Tongue (tissue), 2 donors: Measurements from ENCODE around the gene HDAC9. TPM values are rescaled to one million over a fixed set of nuclear protein-coding genes. Genes with fewer than 3 reads are reported as not detected.

Experiments
- DNase-seq: peaks from one replicate; pipeline ENCODE4 v3.0.0-alpha.2; 2015
- total RNA-seq: library from RNA; depleted of rRNA; stranded (reverse); fragments of >200 nt; gene quantifications from one replicate; pipeline ENCODE4 v1.2.3, GENCODE V29; 2014

Gene HDAC9
- total RNA-seq, 1 donor from 2014 or later, result 56.2 TPM

DNA sequence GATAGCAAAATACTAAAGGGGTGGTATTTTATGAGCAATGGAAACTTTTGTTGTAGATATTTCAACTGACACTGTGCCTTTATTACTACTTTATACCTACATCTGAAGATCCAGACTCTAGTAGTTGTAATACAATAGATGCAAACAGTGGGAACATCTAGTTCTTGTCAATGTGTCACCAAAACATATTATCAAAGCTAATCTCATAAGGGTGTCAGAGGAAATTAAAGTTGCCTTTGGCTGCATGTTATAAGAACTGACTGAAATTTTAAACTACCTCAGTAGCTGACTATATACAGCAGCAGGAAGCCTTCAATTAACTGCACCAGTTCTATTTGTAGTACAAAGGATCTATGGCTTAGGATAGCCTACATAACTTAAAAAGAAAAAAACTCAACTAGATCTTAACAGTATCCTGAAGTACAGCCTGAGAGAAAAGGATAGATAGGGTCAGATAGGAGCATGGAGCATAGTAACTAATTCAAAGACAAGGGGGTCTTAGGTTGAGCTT lies 30.9 kb downstream of the HDAC9 start:
- no peak for DNase-seq

DNA sequence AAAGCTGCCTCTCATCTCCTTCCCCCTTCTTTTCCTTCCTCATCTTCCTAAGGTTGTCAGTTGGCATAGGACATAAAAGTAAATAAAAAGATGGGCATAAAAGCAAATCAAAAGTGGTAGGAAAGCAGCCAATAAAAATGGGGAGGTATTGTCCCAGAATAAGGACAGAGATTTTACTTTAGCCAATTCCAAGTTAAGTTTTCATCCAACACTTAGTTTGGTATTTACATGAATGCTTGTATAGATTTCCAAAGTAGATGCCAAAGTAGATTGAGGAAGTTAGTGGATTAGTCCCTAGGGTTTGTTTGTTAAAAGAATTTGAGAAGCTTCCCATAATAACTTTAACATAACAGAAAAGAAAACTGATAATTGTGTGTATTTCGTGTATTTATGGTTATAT lies 33.7 kb downstream of the HDAC9 start:
- no peak for DNase-seq

DNA sequence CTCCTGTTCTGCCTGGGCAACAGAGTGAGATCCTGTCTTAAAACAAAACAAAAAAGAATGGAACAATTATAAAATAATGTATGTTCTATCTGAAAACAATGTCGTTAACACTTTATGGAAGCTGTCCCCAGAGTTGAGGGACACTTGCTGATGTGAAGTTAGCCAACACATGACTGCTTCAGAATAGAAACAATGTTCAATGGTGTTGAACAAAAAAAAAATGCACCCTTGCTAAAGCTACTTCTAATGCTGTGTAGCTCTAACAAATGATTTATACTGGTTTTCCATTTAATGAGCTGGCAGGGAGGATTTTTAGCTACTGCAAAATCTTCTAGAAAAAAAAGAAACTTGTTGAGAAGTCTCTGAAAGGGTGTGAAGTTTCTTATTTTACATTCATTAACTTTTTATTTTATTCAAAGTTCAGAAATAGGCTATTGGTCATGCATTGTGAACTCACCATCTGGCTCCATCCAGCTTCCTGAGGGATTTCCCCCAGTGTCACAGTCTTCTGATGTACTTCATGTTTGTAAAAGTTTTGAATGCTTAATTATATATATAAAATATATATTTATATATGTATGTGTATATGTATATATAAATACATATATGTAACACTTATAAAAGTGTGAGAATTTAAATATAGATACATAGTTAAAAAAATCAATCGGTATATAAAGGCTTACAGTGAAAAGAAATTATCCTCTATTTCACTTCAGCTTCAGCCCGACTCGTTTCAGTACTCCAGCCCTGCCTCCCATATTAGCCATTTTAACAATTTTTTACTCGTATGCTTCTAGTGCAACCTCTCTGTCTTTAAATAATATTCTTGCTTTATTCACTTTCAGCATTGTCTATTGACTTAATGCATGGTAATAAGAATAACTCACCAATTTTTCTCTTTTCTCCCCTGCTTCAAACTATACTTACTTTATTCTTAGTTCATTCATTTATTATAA lies 35.0 kb downstream of the HDAC9 start:
- DNase-seq, result no peak

DNA sequence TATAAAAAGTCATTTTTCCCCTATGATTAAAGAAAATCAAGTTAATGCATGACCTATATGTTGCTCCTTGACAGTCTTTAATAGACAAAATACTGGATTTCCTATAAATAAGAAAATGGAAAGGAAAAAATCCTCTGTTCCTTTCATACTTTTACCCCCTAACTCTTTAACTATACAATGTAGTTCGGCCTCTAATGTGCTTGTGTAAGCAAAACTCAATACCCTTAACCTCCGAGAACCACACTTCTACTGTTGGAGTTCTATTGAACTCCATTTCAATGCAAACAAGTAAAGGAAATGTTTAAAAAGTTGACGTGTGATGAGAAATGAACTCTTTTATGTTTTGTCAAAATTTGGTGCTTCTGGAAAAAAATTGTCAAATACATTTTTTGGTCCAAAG lies 36.0 kb downstream of the HDAC9 start:
- DNase-seq, result no peak

DNA sequence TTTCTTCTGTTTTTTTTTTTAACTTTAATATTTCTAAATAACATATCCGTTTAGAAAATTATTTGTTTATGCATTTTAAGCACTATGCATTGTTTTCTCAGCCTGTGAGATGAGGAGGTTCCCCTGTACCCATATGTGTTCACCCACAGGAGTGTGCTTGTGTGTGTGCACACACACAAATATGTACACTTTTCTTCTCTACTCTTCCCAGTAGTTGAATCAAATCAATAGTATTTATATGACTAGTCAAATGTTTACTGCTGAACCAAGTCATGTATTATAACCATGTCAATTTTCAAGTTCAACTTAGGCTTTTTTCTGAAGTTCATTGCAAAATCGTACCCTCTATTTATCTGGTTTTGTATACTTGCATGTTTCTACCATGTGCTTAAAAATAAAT lies 37.3 kb downstream of the HDAC9 start:
- DNase-seq, result no peak

DNA sequence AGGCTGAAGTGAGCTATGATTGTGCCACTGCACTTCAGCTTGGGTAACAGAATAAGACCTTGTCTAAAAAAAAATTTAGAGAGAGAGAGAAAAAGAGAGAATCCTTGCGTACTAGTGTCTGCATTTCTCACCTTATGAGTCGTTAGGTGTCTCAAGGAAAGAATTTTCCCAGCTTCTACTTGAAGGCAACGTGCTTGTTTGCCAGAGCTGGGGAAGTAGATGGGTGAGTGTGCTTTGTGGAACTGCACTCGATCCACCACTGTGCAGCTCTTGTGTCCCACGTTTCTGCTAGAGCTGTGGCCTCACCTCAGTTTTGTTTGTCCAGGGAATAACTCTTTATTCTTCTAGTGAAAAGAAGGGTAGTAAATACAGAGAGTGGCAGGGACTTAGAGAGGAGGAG lies 38.9 kb downstream of the HDAC9 start:
- DNase-seq, result no peak

DNA sequence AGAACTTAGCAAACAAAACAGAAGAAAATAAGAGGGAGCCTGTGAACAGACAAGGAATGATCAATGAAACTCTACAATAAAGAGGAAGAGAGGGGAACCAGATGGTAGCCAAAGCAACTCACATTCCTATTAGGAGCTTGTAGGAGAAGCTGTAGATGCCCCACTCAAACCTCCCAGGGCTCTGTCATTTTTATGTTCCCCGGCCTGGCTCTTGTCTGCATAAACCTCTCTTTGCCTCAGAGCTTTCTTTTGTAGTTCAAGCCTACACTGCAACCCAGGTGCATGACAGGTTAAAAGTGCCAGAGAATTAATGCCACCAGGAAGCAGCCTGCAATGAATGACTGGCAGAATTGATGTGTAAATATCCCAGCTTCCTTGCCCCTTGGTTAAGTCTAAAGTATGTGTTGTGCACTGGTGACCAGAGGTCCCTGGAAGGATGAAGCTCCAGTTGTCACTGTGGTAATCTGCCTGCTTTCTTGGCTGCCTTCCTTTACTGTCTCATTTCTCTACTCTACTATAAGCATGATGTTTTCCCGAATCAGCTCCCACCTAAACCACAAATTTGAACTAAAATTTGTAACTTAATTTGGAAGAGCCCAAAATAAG lies 40.4 kb downstream of the HDAC9 start:
- DNase-seq, result peak; percentile 22

DNA sequence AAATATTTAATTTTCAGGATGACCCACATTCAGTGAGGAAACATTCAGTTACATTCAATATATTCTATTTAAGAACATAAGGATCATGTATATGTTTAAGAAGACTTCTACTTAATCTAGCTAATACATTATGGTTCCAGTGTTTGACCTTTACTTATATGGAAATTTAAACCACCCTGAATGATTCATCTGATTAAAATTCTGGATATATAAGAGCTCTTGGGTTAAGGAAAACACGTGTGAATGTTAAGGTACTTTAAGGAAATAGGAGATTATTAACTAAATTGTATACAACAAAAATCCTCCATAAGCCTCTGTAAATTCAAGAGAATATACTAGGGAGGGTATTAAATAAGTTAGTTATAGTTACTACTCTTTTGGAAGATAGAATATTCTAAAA lies 40.9 kb downstream of the HDAC9 start:
- DNase-seq, result no peak

DNA sequence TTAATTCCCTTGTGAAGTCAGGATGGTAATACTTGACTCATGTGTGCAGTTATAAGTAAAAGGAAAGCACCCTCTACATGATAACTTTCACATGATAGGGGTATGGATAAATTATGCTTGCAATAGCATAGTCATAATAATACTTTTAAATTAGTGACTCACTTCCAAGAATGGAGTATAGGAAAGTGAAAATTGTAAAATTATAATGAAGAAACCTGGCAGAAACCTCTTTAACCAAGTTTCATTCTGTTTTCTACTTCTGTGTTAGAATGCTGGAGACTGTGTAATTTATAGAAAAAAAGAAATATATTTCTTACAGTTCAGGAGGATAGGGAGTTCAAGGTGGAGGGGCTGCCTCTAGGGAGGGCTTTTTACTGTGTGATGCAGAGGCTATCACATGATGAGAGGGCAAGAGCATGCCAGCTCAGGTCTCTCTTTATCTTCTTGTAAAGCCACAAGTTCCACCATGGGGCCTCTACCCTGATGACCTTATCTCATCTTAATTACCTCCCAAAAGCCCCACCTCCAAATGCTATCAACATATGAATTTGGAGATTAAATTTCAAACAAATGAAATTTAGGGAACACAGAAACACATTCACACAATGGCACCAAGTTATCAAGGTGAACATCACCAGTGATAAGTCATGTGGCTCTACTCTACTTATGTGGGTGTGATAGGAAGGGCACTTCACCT lies 43.2 kb downstream of the HDAC9 start:
- no peak for DNase-seq

DNA sequence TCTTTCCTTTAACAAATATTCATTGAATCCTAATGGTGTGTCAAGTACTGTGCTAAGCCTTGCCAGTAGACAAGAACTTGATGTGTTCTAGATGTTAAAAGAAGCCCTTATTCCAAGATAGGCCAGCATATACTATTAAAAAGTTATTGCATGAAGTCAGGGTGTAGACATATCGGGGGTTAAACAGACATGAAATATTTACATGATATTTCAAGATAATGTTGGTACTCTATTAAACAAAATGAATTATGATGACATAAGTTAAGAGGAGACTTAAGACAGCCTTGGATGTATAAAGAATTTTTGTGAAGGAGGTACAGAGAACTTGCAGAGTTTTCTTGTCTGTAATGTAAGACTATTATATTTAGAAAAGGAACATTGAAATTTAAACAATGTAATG lies 44.8 kb downstream of the HDAC9 start:
- no peak for DNase-seq

DNA sequence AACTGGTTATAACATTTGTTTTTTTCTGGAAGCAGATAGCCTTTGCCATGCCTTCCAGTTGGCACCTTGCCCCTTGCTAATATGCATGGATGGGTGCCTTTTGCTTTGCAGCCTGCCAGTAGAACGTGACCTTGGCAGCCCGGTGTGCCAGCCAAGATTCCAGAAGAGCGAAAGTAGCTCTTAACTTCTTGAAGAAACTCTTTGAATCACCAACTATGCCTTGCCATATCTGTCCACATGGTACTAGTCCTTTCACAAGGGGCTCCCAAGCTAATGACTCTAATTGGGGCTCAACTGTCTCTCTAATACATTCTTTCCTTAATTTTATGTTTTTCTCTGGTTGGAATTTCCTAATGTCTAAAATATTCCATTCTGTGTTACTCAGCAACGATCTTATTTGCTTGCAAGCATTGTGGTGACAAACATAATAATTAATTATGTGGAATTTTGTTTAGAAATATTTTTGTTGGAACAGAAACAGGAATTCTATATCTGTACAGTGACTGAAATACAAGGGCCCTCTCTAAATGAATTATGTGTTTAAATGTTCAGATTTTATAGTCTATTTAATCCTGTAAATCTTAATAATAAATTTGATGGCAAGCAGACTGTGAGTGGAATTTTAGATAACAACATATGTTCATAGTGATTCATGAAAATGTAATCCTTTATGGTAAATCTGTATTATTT lies 45.8 kb downstream of the HDAC9 start:
- DNase-seq, result peak; percentile 67

DNA sequence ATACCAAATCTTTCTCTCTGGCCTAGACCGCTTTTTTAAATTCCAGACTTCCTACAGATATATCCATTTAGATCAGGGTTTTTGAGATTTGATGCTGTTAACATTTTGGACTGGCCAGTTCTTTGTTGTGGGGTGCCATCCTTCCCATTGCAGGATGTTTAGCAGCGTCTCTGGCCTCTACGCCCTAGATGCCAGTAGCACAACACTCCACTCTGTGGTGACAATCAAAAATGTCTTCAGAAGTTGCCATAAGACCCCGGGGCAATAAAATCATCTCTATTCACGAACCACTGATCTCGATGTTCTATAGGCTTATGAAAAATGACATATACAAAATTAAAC lies 46.3 kb downstream of the HDAC9 start:
- no peak for DNase-seq

DNA sequence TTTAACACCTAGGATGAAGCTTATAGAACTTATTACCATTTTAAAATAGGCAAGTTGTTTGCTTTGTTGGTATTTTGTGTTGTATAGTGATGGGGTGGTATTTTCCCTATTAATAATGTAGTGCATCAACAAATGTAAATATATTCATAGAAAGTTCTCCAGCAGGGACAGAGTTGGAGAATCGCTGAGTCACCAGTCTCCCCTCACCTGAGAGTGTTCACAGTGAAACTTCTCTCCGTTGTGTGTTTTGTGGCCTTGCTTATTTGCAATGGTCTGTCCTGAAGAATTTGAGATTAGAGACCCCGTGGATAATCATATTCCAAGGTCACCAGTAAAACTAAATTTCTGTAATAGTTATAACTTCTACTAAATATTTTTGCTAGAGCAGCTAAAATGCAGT lies 51.0 kb downstream of the HDAC9 start:
- no peak for DNase-seq

DNA sequence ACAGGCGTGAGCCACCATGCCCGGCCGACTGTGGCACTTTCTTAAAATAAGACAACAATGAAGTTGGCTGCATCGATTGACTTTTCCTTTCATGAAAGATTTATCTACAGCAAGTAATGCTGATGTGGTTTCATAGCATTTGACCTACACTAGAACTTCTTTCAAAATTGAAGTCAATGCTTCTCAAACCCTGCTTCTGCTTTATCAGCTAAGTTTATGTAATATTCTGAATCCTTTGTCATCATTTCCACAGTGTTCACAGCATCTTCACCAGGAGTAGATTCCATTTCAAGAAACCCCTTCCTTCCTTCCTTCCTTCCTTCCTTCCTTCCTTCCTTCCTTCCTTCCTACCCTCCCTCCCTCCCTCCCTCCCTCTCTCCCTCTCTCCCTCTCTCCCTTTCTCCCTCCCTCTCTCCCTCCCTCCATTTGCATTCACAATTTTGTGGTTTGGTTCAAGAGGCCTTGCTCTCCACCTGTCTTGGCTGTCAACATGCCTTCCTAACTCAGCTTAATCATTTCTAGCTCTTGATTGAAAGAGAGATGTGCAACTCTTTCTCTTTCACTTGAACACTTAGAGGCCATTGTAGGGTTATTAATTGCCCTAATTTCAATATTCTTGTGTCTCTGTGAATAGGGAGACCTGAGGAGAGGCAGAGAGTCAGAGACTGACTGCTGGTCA lies 52.1 kb downstream of the HDAC9 start:
- DNase-seq, result no peak

DNA sequence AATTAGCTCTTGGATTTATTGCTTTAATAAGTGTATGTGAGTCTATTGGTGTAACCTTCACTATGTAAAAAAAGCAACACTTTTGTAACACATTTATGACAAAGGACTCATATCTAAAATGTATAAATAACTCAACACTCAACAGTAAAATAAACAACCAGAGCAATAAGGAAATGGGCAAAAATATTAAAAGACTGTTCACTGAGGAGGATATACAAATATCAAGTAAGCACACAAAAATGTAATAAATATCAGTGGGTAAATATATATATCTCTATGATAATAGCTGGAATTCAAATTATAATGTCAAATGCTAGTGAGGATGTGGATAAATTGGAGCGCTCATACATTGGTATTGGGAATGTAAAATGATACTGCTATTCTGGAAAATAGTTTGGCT lies 53.0 kb downstream of the HDAC9 start:
- DNase-seq, result no peak

DNA sequence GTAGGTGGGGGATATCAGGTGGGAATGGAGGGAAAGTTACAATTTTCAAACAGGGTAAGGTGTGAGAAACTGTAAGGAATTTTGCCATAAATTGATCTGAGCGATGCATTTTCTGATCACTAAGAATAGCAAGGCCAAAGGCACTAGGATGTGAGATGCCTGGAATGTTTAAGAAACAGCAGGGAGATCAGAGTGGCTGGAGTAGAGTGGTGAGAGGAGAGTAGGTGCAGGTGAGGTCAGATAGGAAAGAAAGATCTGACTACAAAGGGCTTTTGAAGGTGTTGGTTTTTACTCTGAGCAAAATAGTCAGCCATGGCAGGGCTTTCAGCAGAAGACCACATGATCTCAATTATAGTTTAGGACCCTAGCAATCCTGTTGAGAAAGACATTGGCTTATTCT lies 55.0 kb downstream of the HDAC9 start:
- DNase-seq, result no peak

DNA sequence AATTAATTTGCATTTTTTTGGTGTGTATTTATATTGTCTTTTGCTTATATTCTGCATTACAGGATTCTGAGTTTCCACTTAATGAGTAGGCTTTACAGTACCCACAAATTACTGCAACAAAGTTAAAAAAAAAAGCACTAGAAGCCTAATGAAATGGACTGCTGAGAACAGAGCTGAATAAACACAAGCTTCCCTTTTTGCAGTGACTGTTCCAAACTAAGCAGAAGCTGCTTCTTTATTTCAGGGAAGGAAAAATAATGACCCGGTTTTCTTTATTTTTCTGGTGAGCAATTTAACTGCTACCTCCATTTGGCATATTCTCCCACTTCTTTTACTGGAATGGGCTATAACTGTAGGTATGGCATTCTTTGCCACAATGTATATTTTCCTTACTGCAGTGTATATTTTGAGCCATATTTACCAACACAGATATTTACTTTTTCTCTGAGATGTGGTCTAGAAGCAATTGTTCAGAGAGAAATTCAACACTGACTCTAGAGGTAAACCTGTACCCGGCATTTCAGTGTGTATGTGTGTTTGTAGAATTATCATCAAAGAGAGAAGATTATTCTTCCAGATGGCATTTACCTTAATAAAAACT lies 56.9 kb downstream of the HDAC9 start:
- no peak for DNase-seq

DNA sequence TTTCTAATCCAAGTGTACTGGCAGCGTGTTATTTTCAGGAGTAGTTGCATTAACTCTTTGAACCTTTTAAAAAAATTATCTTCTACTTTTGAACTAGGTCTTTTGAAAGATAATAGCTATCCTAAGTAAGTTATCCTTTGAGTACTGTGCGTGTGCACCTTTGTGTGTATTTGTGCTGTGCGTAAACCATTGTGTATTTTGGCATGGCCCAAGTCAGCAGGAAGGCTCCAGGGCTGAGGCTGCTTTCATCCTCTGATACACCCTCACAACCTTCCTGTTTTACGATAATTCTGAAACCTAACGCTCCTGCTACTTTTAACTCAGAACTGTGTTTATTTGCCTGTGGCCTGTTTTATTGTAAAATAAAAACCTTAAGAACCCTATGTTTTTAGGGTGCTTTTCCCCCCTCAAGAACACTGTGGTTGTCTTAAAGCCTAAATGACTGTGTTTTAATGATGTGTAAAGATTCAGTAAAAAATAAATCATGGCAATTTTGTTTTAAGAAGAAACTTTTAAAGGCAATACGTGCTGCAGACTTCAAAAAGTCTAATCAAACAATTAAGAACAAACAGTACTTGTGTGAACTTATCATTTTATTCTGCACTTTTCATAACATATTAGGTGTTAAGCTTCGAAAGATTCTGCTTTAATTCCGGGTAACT lies 57.5 kb downstream of the HDAC9 start:
- DNase-seq, result no peak

DNA sequence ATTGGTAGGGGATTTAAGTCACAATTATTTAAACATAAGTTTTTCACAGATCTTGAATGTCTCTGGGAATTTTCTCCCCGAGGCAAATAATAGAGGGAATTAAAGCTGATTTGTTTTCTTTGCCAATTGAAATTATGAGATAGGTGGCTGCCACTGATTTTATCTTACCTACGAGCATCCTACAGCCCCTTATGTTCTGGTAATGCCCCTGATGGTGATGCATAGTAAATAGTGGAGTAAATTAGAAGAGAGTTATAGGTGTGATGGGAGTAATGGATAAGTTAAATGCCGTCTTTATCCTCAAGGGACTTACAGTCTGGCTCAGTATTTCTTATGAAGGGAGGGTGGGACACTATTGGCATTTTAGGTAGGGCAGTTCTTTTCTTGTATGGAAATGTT lies 58.1 kb downstream of the HDAC9 start:
- DNase-seq, result no peak

DNA sequence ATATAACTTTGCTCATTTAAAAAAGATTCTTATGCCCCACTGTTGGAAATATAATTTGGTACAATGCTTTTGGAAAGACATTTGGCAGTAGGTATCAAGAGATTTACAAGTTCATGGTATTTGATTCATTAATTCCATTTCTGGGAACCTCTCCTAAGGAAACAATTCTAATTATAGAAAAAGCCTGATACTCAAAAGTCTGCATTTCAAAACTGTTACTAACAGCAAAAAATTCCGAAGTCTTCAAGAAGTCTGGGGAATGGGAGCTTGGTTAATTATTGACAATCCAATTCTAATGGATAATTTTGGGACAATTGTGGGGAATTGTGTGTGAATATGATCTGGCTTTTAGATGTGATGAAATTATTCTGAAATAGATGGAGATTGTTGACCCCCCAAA lies 59.6 kb downstream of the HDAC9 start:
- DNase-seq, result no peak

DNA sequence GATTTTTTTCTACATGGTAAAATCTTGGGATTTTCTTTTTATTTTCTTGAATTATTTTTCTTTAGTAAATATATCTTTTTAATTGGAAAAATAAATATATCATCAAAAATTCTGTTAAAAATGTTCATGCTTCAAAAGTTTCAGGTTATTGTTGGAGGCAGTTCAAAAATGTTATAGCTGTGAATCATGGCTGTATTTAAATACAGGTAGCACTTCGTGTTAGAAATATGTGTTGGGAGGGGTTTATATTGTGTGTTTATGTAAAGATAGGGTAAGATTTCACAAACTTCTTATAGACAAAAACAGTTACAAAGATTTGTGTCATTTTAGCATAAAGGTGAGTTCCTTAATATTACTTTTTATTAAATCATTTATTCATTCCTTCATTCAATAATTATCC lies 60.4 kb downstream of the HDAC9 start:
- DNase-seq, result no peak
